Right atrium auricular region (tissue), 2 donors: Measurements from ENCODE around the gene ZNF597. TPM values are rescaled to one million over a fixed set of nuclear protein-coding genes. Genes with fewer than 3 reads are reported as not detected.

ENCODE experiments used
- DNase-seq: peaks from one replicate; pipeline ENCODE4 v3.0.0-alpha.2; 2019; ENCODE audit warnings: low spot score
- H3K27ac ChIP-seq, 2 donors: fragments of 200-600 bp; sonication (generic); 1 replicate in 1 of 2; 2 replicates in 1 of 2; pipeline ENCODE4 v1.5.1; 2016 to 2019
- H3K27me3 ChIP-seq, 2 donors: fragments of 200-600 bp; sonication (generic); one replicate each; pipeline versions ENCODE4 v1.5.1 to v1.6.0; 2017 to 2019
- H3K36me3 ChIP-seq: fragments of 200-600 bp; sonication (generic); one replicate; pipeline ENCODE4 v1.5.1; 2016
- H3K4me1 ChIP-seq, 2 donors: fragments of 200-600 bp; sonication (generic); one replicate each; pipeline versions ENCODE4 v1.5.1 to v1.6.0; 2017 to 2019
- H3K4me3 ChIP-seq, 2 donors: fragments of 200-600 bp; sonication (generic); 1 replicate in 1 of 2; 2 replicates in 1 of 2; pipeline ENCODE4 v1.5.1; 2017 to 2019; ENCODE audit warnings: mild to moderate bottlenecking in 1 of 2, moderate library complexity in 1 of 2
- H3K9me3 ChIP-seq, 2 donors: fragments of 200-600 bp; sonication (generic); one replicate each; pipeline ENCODE4 v1.5.1; 2019
- CTCF ChIP-seq, 2 donors: fragments of 200-600 bp; sonication (generic); IDR thresholded peaks; one replicate each; pipeline ENCODE4 v1.5.1; 2019; ENCODE audit warnings: antibody characterized with exemption in 2 of 2
- total RNA-seq, 2 donors: library from RNA; depleted of rRNA; stranded (reverse); fragments of >200 nt; gene quantifications; one replicate each; pipeline ENCODE4 v1.1.0, GENCODE V29; 2016

Gene ZNF597
- 1 to 10 TPM; 1.3 to 2.2 TPM for total RNA-seq

GRCh38 chr16:3443108-3444031, at the start of gene ZNF597, which contains the start of gene NAA60:
Gene ZNF597 (minus strand): TSS chr16:3443504. CDS start chr16:3443153, 351 bp downstream.
Gene NAA60 (plus strand): TSS chr16:3443680. CDS start chr16:3476228, 32,548 bp downstream.
- Histone ChIP-seq H3K36me3 (peaks cover 10% of the 10 kb centered on the region), H3K4me3 (peak within 1 kb of the TSS; percentile 55 to 66), H3K27me3 (no peaks in the 10 kb centered on the region), H3K27ac (peak within 1 kb of the TSS; percentile 75 to 82), H3K9me3 (peaks cover 0 to 20% of the 10 kb centered on the region in 2 donors), H3K4me1 (peaks cover 0 to 8% of the 10 kb centered on the region in 2 donors)
- no peak for TF ChIP-seq CTCF (IDR thresholded peaks at IDR 0.05)
- DNase-seq = peak; percentile 90

GRCh38 chr16:3492356-3492755, 49.1 kb upstream of the ZNF597 start:
- Histone ChIP-seq H3K9me3 (no peaks in the 10 kb centered on the region), H3K27ac (no peak overlapping the region), H3K4me1 (peaks cover 0 to 16% of the 10 kb centered on the region in 2 donors), H3K36me3 (no peaks in the 10 kb centered on the region), H3K27me3 (no peaks in the 10 kb centered on the region), H3K4me3 (no peak overlapping the region)
- no peak for DNase-seq
- TF ChIP-seq CTCF (IDR thresholded peaks at IDR 0.05) = no peak

- Histone ChIP-seq H3K27ac (no peak overlapping the region), H3K36me3 (peaks cover 5% of the 10 kb centered on the region), H3K4me1 (peaks cover 0 to 16% of the 10 kb centered on the region in 2 donors), H3K27me3 (no peaks in the 10 kb centered on the region), H3K9me3 (no peaks in the 10 kb centered on the region), H3K4me3 (no peak overlapping the region)
- no peak for TF ChIP-seq CTCF (IDR thresholded peaks at IDR 0.05)
- DNase-seq = no peak
Measured at GRCh38 chr16:3490911-3491629, 47.8 kb upstream of the ZNF597 start.

GRCh38 chr16:3488801-3489200, 45.5 kb upstream of the ZNF597 start:
- DNase-seq = no peak
- Histone ChIP-seq H3K9me3 (no peaks in the 10 kb centered on the region), H3K4me1 (peaks cover 0 to 16% of the 10 kb centered on the region in 2 donors), H3K36me3 (peaks cover 27% of the 10 kb centered on the region), H3K27ac (no peak overlapping the region), H3K27me3 (no peaks in the 10 kb centered on the region), H3K4me3 (no peak overlapping the region)
- no peak for TF ChIP-seq CTCF (IDR thresholded peaks at IDR 0.05)

GRCh38 chr16:3487521-3488410, 44.5 kb upstream of the ZNF597 start:
- TF ChIP-seq CTCF (IDR thresholded peaks at IDR 0.05) = no peak
- H3K36me3 ChIP-seq = peaks cover 38% of the 10 kb centered on the region
- H3K27me3 ChIP-seq = no peaks in the 10 kb centered on the region
- DNase-seq = no peak
- no peaks in the 10 kb centered on the region for H3K9me3 ChIP-seq
- H3K4me3 ChIP-seq = no peak overlapping the region
- peaks cover 0 to 16% of the 10 kb centered on the region in 2 donors for H3K4me1 ChIP-seq
- H3K27ac ChIP-seq = no peak overlapping the region
